Mesendoderm (in vitro differentiated cells): ENCODE results near the gene KDM5B.

Experiments used
- DNase-seq: peaks from one replicate; pipeline ENCODE4 v3.0.0; 2013
- H2AK5ac ChIP-seq: 2 replicates; pipeline ENCODE4 v1.6.1; 2013; ENCODE audit warnings: low read length, inconsistent platforms
- H2BK120ac ChIP-seq: 2 replicates; pipeline ENCODE4 v1.6.1; 2013; ENCODE audit warnings: low read depth, mild to moderate bottlenecking, low read length, moderate library complexity, mixed read lengths
- H2BK15ac ChIP-seq: replicated peaks from 2 replicates; pipeline ENCODE4 v1.6.1; 2013; ENCODE audit warnings: low read depth, mild to moderate bottlenecking, moderate library complexity
- H2BK5ac ChIP-seq: 2 replicates; pipeline ENCODE4 v1.6.1; 2013; ENCODE audit warnings: low read length, inconsistent platforms
- H3K18ac ChIP-seq: 2 replicates; pipeline ENCODE4 v1.6.1; 2013; ENCODE audit warnings: mild to moderate bottlenecking, low read length, mixed read lengths
- H3K23ac ChIP-seq: one replicate; pipeline ENCODE4 v1.6.1; 2013; ENCODE audit warnings: low read length
- H3K27ac ChIP-seq: 2 replicates; pipeline ENCODE4 v1.5.1; 2013; ENCODE audit warnings: low read depth, mild to moderate bottlenecking, inconsistent platforms, low read length, moderate library complexity
- H3K27me3 ChIP-seq: 2 replicates; pipeline ENCODE4 v1.6.1; 2013; ENCODE audit warnings: low read length, control low read depth, mild to moderate bottlenecking, inconsistent platforms; ENCODE audit not compliant: insufficient read depth, poor library complexity
- H3K36me3 ChIP-seq: 2 replicates; pipeline ENCODE4 v1.6.1; 2013; ENCODE audit warnings: low read length, inconsistent platforms; ENCODE audit not compliant: control insufficient read depth, insufficient read depth
- H3K4ac ChIP-seq: one replicate; pipeline ENCODE4 v1.6.1; 2013; ENCODE audit warnings: low read depth, mild to moderate bottlenecking, low read length, moderate library complexity
- H3K4me1 ChIP-seq: 2 replicates; pipeline ENCODE4 v1.6.1; 2013; ENCODE audit warnings: low read depth, low read length, inconsistent platforms; ENCODE audit not compliant: control insufficient read depth
- H3K4me2 ChIP-seq: 2 replicates; pipeline ENCODE4 v1.6.1; 2013; ENCODE audit warnings: low read length
- H3K4me3 ChIP-seq: 2 replicates; pipeline ENCODE4 v1.5.1; 2013; ENCODE audit warnings: mild to moderate bottlenecking, low read length
- H3K56ac ChIP-seq: one replicate; pipeline ENCODE4 v1.6.1; 2013; ENCODE audit warnings: low read length
- H3K79me1 ChIP-seq: 2 replicates; pipeline ENCODE4 v1.6.1; 2013; ENCODE audit warnings: low read length, inconsistent platforms
- H3K79me2 ChIP-seq: 2 replicates; pipeline ENCODE4 v1.6.1; 2013; ENCODE audit warnings: mild to moderate bottlenecking, low read length; ENCODE audit not compliant: control insufficient read depth, insufficient read depth
- H3K9ac ChIP-seq: 2 replicates; pipeline ENCODE4 v1.6.1; 2013; ENCODE audit warnings: low read length, inconsistent platforms
- H4K5ac ChIP-seq: one replicate; pipeline ENCODE4 v1.6.1; 2013; ENCODE audit warnings: low read length
- H4K8ac ChIP-seq: one replicate; pipeline ENCODE4 v1.6.1; 2013; ENCODE audit warnings: low read depth, mild to moderate bottlenecking, control low read depth, low read length, moderate library complexity
- WGBS: extraction: QIAGEN DNeasy Blood & Tissue Kit; methylation state at CpG from one replicate; pipeline ENCODE4 v1.1.7; 2013; ENCODE audit warnings: low lambda C conversion rate, missing lambda C conversion rate; ENCODE audit not compliant: insufficient coverage; ENCODE audit errors: extremely low coverage; 5-methylcytosine and 5-hydroxymethylcytosine counted together

The KDM5B gene

GRCh38 chr1:202684716-202685115 lies 123.5 kb downstream of the KDM5B start:
- Histone ChIP-seq H3K36me3 (no peaks in the 10 kb centered on the region), H4K5ac (no peak overlapping the region), H3K9ac (no peak overlapping the region), H4K8ac (no peak overlapping the region), H3K18ac (no peak overlapping the region), H3K4me2 (no peak overlapping the region), H2AK5ac (no peak overlapping the region), H3K79me2 (no peaks in the 10 kb centered on the region), H2BK5ac (no peak overlapping the region), H3K4me3 (no peak overlapping the region), H3K27ac (no peak overlapping the region), H2BK15ac (no peak overlapping the region), H2BK120ac (no peak overlapping the region), H3K56ac (no peak overlapping the region), H3K27me3 (no peaks in the 10 kb centered on the region), H3K23ac (no peak overlapping the region), H3K4ac (no peak overlapping the region), H3K79me1 (no peaks in the 10 kb centered on the region), H3K4me1 (no peaks in the 10 kb centered on the region)
- no CpG with 5 or more reads among the region's 2 CpGs for WGBS
- peak; percentile 35 for DNase-seq

- Histone ChIP-seq H3K36me3 (no peaks in the 10 kb centered on the region), H3K4ac (no peak overlapping the region), H3K27ac (no peak overlapping the region), H3K4me2 (no peak overlapping the region), H3K79me2 (no peaks in the 10 kb centered on the region), H3K23ac (no peak overlapping the region), H3K27me3 (no peaks in the 10 kb centered on the region), H3K79me1 (no peaks in the 10 kb centered on the region), H4K8ac (no peak overlapping the region), H3K4me3 (no peak overlapping the region), H3K9ac (no peak overlapping the region), H3K4me1 (no peaks in the 10 kb centered on the region), H2BK120ac (no peak overlapping the region), H2AK5ac (no peak overlapping the region), H3K18ac (no peak overlapping the region), H2BK15ac (no peak overlapping the region), H4K5ac (no peak overlapping the region), H3K56ac (no peak overlapping the region), H2BK5ac (no peak overlapping the region)
- no peak for DNase-seq
- no CpG with 5 or more reads among the region's 4 CpGs for WGBS
Measured at GRCh38 chr1:202683029-202683428, 125.2 kb downstream of the KDM5B start.

- DNase-seq = no peak
- H3K4me3 ChIP-seq = no peak overlapping the region
- H2BK15ac ChIP-seq = no peak overlapping the region
- no CpG with 5 or more reads among the region's 9 CpGs for WGBS
- no peak overlapping the region for H2BK5ac ChIP-seq
- no peak overlapping the region for H2AK5ac ChIP-seq
- H3K18ac ChIP-seq = no peak overlapping the region
- no peaks in the 10 kb centered on the region for H3K79me1 ChIP-seq
- no peaks in the 10 kb centered on the region for H3K27me3 ChIP-seq
- no peaks in the 10 kb centered on the region for H3K4me1 ChIP-seq
- H2BK120ac ChIP-seq = no peak overlapping the region
- no peak overlapping the region for H3K4me2 ChIP-seq
- H3K56ac ChIP-seq = no peak overlapping the region
- H3K9ac ChIP-seq = no peak overlapping the region
- H4K8ac ChIP-seq = no peak overlapping the region
- no peak overlapping the region for H4K5ac ChIP-seq
- H3K79me2 ChIP-seq = no peaks in the 10 kb centered on the region
- H3K4ac ChIP-seq = no peak overlapping the region
- no peaks in the 10 kb centered on the region for H3K36me3 ChIP-seq
- no peak overlapping the region for H3K27ac ChIP-seq
- no peak overlapping the region for H3K23ac ChIP-seq
Measured at GRCh38 chr1:202682477-202682876, 125.7 kb downstream of the KDM5B start.

GRCh38 chr1:202681736-202682420 lies 126.3 kb downstream of the KDM5B start:
- Histone ChIP-seq H4K8ac (no peak overlapping the region), H2BK120ac (no peak overlapping the region), H3K18ac (no peak overlapping the region), H3K9ac (no peak overlapping the region), H2BK15ac (no peak overlapping the region), H3K4ac (no peak overlapping the region), H3K36me3 (no peaks in the 10 kb centered on the region), H3K56ac (no peak overlapping the region), H3K27ac (no peak overlapping the region), H2BK5ac (no peak overlapping the region), H3K4me2 (no peak overlapping the region), H2AK5ac (no peak overlapping the region), H3K23ac (no peak overlapping the region), H3K4me3 (no peak overlapping the region), H3K79me1 (no peaks in the 10 kb centered on the region), H4K5ac (no peak overlapping the region), H3K27me3 (no peaks in the 10 kb centered on the region), H3K79me2 (no peaks in the 10 kb centered on the region), H3K4me1 (no peaks in the 10 kb centered on the region)
- WGBS = no CpG with 5 or more reads among the region's 11 CpGs
- DNase-seq = no peak

- H3K79me2 ChIP-seq = no peaks in the 10 kb centered on the region
- DNase-seq = peak; percentile 69
- no peaks in the 10 kb centered on the region for H3K79me1 ChIP-seq
- no peak overlapping the region for H2BK120ac ChIP-seq
- H2AK5ac ChIP-seq = no peak overlapping the region
- no peak overlapping the region for H2BK15ac ChIP-seq
- no CpG with 5 or more reads among the region's 2 CpGs for WGBS
- no peak overlapping the region for H2BK5ac ChIP-seq
- H3K18ac ChIP-seq = no peak overlapping the region
- H3K4me1 ChIP-seq = no peaks in the 10 kb centered on the region
- H3K27ac ChIP-seq = no peak overlapping the region
- H3K36me3 ChIP-seq = no peaks in the 10 kb centered on the region
- H4K8ac ChIP-seq = no peak overlapping the region
- H3K23ac ChIP-seq = no peak overlapping the region
- no peak overlapping the region for H3K4ac ChIP-seq
- H3K27me3 ChIP-seq = no peaks in the 10 kb centered on the region
- no peak overlapping the region for H3K4me3 ChIP-seq
- no peak overlapping the region for H3K4me2 ChIP-seq
- H3K9ac ChIP-seq = no peak overlapping the region
- H4K5ac ChIP-seq = no peak overlapping the region
- no peak overlapping the region for H3K56ac ChIP-seq
Measured at GRCh38 chr1:202680586-202681352, 127.5 kb downstream of the KDM5B start.
